Mesothelial cell of epicardium (in vitro differentiated cells): ENCODE measurements around the gene WDR45B. TPM values are rescaled to one million over a fixed set of nuclear protein-coding genes. Genes with fewer than 3 reads are reported as not detected.
"Not testable (repeated sequence)": the region's sequence is repeated elsewhere in the genome, so short reads cannot be mapped to it uniquely, and the experiment has no call there.

Source experiments
- DNase-seq, 2 experiments: peaks; one replicate each; pipeline ENCODE4 v3.0.0; 2021; ENCODE audit warnings: low spot score in 2 of 2; ENCODE audit not compliant: unreplicated experiment in 2 of 2
- H3K27ac Mint-ChIP-seq: 2 replicates; pipeline ENCODE4 v1.8.0; 2021; ENCODE audit warnings: mixed read lengths
- H3K27me3 Mint-ChIP-seq: 2 replicates; pipeline ENCODE4 v1.8.0; 2021; ENCODE audit warnings: low read depth, mixed read lengths
- H3K36me3 Mint-ChIP-seq: 2 replicates; pipeline ENCODE4 v1.8.0; 2021; ENCODE audit warnings: mixed read lengths
- H3K4me1 Mint-ChIP-seq: 2 replicates; pipeline ENCODE4 v1.8.0; 2021; ENCODE audit warnings: mixed read lengths
- H3K4me3 Mint-ChIP-seq: 2 replicates; pipeline ENCODE4 v1.8.0; 2021; ENCODE audit warnings: mild to moderate bottlenecking, moderate library complexity, mixed read lengths
- H3K9me3 Mint-ChIP-seq: 2 replicates; pipeline ENCODE4 v1.8.0; 2021; ENCODE audit warnings: mixed read lengths
- total RNA-seq: library from RNA; stranded (reverse); gene quantifications from 3 replicates; pipeline ENCODE4 v1.2.1, GENCODE V29; 2021
- TF ChIP-seq, protein P1 (sequence below): fragments of 200-600 bp; sonication (generic); IDR thresholded peaks from one replicate; pipeline ENCODE4 v1.5.0; 2021; ENCODE audit warnings: antibody characterized with exemption; ENCODE audit not compliant: unreplicated experiment

WDR45B gene
- total RNA-seq, 1 donor from 2014 or later, result 92.3 TPM

GRCh38 chr17:82658796-82659452 lies 10.7 kb upstream of the WDR45B start:
- Mint-ChIP-seq H3K4me1 (no peaks in the 10 kb centered on the region), H3K36me3 (peaks cover 40% of the 10 kb centered on the region), H3K9me3 (no peaks in the 10 kb centered on the region), H3K4me3 (no peak overlapping the region), H3K27me3 (no peaks in the 10 kb centered on the region), H3K27ac (no peak overlapping the region)
- TF ChIP-seq, protein P1, sequence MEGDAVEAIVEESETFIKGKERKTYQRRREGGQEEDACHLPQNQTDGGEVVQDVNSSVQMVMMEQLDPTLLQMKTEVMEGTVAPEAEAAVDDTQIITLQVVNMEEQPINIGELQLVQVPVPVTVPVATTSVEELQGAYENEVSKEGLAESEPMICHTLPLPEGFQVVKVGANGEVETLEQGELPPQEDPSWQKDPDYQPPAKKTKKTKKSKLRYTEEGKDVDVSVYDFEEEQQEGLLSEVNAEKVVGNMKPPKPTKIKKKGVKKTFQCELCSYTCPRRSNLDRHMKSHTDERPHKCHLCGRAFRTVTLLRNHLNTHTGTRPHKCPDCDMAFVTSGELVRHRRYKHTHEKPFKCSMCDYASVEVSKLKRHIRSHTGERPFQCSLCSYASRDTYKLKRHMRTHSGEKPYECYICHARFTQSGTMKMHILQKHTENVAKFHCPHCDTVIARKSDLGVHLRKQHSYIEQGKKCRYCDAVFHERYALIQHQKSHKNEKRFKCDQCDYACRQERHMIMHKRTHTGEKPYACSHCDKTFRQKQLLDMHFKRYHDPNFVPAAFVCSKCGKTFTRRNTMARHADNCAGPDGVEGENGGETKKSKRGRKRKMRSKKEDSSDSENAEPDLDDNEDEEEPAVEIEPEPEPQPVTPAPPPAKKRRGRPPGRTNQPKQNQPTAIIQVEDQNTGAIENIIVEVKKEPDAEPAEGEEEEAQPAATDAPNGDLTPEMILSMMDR, result no peak
- DNase-seq, result no peak

DNA sequence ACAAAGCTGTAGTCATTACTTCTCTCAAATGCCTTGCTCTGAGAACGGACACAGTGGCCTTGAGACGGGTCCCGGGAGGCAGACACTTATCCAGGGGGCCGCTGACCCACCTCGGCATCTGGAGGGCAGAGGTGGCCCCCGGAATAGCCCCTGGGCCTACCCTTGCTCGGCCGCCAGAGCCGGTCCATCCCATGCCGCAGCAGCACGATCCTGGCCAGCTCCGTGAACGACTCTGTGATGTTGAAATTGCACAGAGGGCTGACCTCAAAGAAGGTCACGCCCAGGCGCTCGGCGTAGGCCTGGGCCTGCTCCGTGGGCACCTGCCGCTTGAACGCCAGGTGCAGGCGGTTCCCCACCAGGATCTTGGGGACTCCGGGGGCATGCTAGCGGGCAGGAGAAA lies 10.1 kb upstream of the WDR45B start:
- TF ChIP-seq, protein P1, result no peak
- H3K27ac Mint-ChIP-seq, result no peak overlapping the region
- DNase-seq, result no peak
- no peaks in the 10 kb centered on the region for H3K27me3 Mint-ChIP-seq
- no peak overlapping the region for H3K4me3 Mint-ChIP-seq
- no peaks in the 10 kb centered on the region for H3K4me1 Mint-ChIP-seq
- H3K36me3 Mint-ChIP-seq, result peaks cover 40% of the 10 kb centered on the region
- no peaks in the 10 kb centered on the region for H3K9me3 Mint-ChIP-seq

DNA sequence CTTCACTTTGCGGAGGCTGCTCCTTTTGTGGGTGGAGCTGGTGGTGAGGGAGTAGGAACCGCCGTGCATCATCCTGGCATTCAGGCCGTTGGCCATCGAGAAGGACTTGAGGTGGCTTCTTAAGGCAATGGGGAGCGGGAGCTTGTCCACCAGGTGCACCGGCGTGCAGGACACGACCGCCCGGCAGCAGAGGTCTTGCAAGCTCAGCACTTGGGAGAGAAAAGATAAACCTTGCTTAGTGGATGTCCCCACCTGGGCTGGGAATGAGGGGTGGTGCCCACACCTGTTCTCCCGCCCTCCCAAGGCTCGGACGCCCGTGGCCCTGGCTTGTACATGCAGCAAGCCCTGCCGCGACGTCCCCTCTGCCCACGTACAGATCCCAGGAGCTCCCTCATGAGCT lies 9.7 kb upstream of the WDR45B start:
- DNase-seq, result no peak
- H3K9me3 Mint-ChIP-seq, result no peaks in the 10 kb centered on the region
- no peak overlapping the region for H3K4me3 Mint-ChIP-seq
- no peaks in the 10 kb centered on the region for H3K27me3 Mint-ChIP-seq
- H3K36me3 Mint-ChIP-seq, result peaks cover 40% of the 10 kb centered on the region
- TF ChIP-seq, protein P1, result no peak
- H3K4me1 Mint-ChIP-seq, result no peaks in the 10 kb centered on the region
- H3K27ac Mint-ChIP-seq, result no peak overlapping the region

GRCh38 chr17:82656266-82656665 lies 8.0 kb upstream of the WDR45B start:
- no peak for DNase-seq
- Mint-ChIP-seq H3K4me3 (no peak overlapping the region), H3K27ac (no peak overlapping the region)

DNA sequence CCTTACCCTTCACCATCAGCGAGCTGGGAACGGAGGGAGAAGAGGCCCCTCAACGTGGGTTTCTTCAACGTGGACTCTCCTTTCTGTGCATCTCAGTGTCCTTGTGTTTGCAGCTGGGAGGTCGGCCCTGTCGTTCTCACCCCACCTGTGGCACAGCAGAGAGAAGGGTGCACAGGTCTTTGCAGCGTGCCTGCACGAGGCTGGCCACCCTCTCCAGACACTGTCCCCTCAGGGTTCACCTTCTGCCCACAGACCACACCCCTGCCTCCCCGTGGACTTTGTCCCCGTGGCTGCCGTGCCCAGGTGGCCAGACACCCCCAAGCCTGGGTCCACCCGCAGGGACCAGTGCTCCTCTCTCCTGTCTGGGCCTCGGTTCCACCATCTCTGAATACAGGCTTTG lies 7.3 kb upstream of the WDR45B start:
- no peak overlapping the region for H3K4me3 Mint-ChIP-seq
- TF ChIP-seq, protein P1, result no peak
- H3K36me3 Mint-ChIP-seq, result peaks cover 28% of the 10 kb centered on the region
- DNase-seq, result no peak
- no peaks in the 10 kb centered on the region for H3K9me3 Mint-ChIP-seq
- H3K27me3 Mint-ChIP-seq, result no peaks in the 10 kb centered on the region
- no peaks in the 10 kb centered on the region for H3K4me1 Mint-ChIP-seq
- no peak overlapping the region for H3K27ac Mint-ChIP-seq

More at GRCh38 chr17:82656266-82656665, 8.0 kb upstream of the WDR45B start:
- Mint-ChIP-seq H3K36me3 (peaks cover 36% of the 10 kb centered on the region), H3K4me1 (no peaks in the 10 kb centered on the region), H3K27me3 (no peaks in the 10 kb centered on the region), H3K9me3 (no peaks in the 10 kb centered on the region)
- TF ChIP-seq, protein P1, result no peak

DNA sequence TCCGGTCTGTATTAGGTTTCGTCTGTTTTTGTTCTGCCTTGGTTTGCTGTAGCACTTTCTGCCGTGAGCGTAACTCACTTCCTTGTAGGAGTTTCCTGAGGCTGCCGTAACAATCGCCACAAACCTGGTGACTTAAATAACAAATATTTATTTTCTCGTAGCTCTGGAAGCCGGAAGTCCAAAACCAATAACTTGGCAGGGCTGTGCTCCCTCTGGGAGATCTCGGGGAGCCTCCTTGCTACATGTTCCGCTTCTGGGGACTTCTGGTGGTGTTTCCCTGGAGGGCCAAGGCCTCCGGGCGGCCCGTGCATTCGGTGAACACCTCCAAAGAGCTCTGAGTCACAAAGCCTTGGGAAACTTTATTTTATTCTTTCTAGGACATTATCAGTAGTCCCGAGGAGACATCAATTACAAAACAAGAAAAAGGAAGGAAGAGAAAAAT lies 6.8 kb upstream of the WDR45B start:
- H3K4me1 Mint-ChIP-seq, result no peaks in the 10 kb centered on the region
- TF ChIP-seq, protein P1, result no peak
- H3K27me3 Mint-ChIP-seq, result no peaks in the 10 kb centered on the region
- H3K36me3 Mint-ChIP-seq, result peaks cover 25% of the 10 kb centered on the region
- no peak overlapping the region for H3K4me3 Mint-ChIP-seq
- no peak for DNase-seq
- H3K9me3 Mint-ChIP-seq, result no peaks in the 10 kb centered on the region
- no peak overlapping the region for H3K27ac Mint-ChIP-seq

GRCh38 chr17:82654611-82655010 lies 6.4 kb upstream of the WDR45B start:
- H3K9me3 Mint-ChIP-seq, H3K27me3 Mint-ChIP-seq, H3K27ac Mint-ChIP-seq, H3K4me1 Mint-ChIP-seq, DNase-seq, H3K4me3 Mint-ChIP-seq: not testable (repeated sequence)
- peaks cover 20% of the 10 kb centered on the region for H3K36me3 Mint-ChIP-seq
